Stomach (tissue), 4 donors: ENCODE measurements around the gene SUPT3H.

Experiments
- CTCF ChIP-seq, 7 experiments: fragments of 450-650 bp in 4 of 7; fragments of 200-600 bp in 3 of 7; sonication (generic) in 3 of 7; IDR thresholded peaks; one replicate each; pipeline ENCODE4 v1.5.1; 2016 to 2019; ENCODE audit warnings: antibody characterized with exemption in 7 of 7, control low read depth in 2 of 7, mild to moderate bottlenecking in 1 of 7
- POLR2A ChIP-seq, 4 donors: fragments of 450-650 bp; IDR thresholded peaks; one replicate each; pipeline ENCODE4 v1.6.1; 2016; ENCODE audit warnings: antibody characterized with exemption in 4 of 4, control low read depth in 2 of 4, mild to moderate bottlenecking in 1 of 4, moderate library complexity in 1 of 4
- POLR2AphosphoS5 ChIP-seq, 3 donors: sonication (generic); formaldehyde crosslinking; IDR thresholded peaks; one replicate each; pipeline ENCODE4 v1.6.1; 2016; ENCODE audit warnings: antibody characterized with exemption in 3 of 3

- TF ChIP-seq POLR2A (IDR thresholded peaks at IDR 0.05) (no peak), CTCF (IDR thresholded peaks at IDR 0.05) (no peak), POLR2AphosphoS5 (IDR thresholded peaks at IDR 0.05) (no peak)
Measured at GRCh38 chr6:45411959-45412358, 34.2 kb upstream of the SUPT3H start.
